GM13976 (cell line): ENCODE results near the gene DDR1.

Experiments
- DNase-seq: peaks from one replicate; pipeline ENCODE4 v3.0.0; 2012; ENCODE audit warnings: low spot score
- CTCF ChIP-seq: IDR thresholded peaks from 2 replicates; pipeline ENCODE4 v1.5.1; 2012; ENCODE audit warnings: borderline replicate concordance, mild to moderate bottlenecking; ENCODE audit not compliant: insufficient read depth; ENCODE audit errors: extremely low read depth, missing control alignments, control extremely low read depth
- in situ Hi-C: fragments of 300-500 bp; cut with MboI; formaldehyde crosslinking; loops from one replicate; pipeline ENCODE4 v1.12.0; 2022; ENCODE audit warnings: low sequenced_read_pairs, mixed read lengths, inconsistent platforms; ENCODE audit not compliant: unreplicated experiment

DDR1 gene

GRCh38 chr6:30894935-30895334, 10.6 kb downstream of the DDR1 start:
- no peak for DNase-seq
- no peak for TF ChIP-seq CTCF
- in situ Hi-C loops: no loop called here

- no peak for TF ChIP-seq CTCF
- in situ Hi-C loops: no loop called here
- DNase-seq: no peak
These were observed 11.0 kb downstream of the DDR1 start for GRCh38 chr6:30895343-30895742.

- in situ Hi-C loops: no loop called here
- TF ChIP-seq CTCF: no peak
These were observed 12.2 kb downstream of the DDR1 start for GRCh38 chr6:30896541-30896940.

GRCh38 chr6:30897882-30898281, 13.6 kb downstream of the DDR1 start:
- DNase-seq: no peak
- no peak for TF ChIP-seq CTCF
- in situ Hi-C loops: no loop called here

More at GRCh38 chr6:30896541-30896940, 12.2 kb downstream of the DDR1 start:
- no peak for DNase-seq

GRCh38 chr6:30898750-30899360, 14.5 kb downstream of the DDR1 start:
- TF ChIP-seq CTCF: no peak
- DNase-seq: no peak
- in situ Hi-C loops: no loop called here

GRCh38 chr6:30900863-30901417, 16.6 kb downstream of the DDR1 start:
- in situ Hi-C loops: no loop called here
- DNase-seq: no peak
- no peak for TF ChIP-seq CTCF
